ENCODE measurements around the gene RAB9B.

The RAB9B gene

DNA sequence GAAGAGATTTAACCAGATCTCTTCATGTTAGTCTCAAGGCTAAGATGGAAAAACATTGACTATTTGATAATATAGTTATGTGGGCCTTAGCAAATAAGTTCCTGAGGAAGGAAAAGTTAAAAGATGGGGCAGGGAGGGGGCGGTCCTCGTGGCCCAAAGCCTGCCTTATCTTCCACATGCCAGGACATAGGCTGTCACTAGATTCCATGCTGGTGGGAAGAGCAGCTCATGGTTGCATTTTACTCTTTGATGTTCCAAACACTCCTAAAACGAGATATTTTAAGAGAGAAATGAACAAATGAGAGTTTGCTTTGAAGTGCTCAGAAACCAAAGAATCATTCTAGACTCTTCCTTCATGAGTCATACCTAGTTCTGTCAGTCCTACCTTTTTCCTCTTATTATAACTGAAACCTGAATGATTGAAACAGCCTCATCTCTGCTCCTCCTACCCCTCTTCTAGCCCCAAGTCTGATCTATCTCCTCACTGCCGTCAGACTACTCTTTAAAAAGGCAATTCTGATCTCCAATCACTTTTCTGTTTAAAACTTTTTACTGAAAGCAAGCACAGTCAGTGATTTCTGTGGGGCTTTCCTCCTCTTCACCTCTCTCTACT lies 25.1 kb downstream of the RAB9B start:
- no peak for FAIRE-seq

DNA sequence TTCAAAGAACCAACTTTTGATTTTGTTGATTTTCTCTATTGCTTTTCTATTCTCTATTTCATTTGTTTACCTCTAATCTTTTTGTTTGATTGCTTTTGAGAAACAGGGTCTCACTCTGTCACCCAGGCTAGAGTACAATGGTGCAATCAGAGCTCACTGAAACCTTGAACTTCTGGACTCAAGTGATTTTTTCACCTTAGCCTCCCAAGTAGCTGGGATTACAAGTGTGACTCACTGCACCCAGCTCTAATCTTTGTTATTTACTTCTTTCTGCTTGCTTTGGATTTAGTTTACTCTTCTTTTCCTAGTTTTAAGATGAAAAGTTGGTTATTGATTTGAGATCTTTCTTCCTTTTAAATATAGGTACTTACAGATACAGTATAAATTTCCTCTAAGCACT lies 26.2 kb downstream of the RAB9B start:
- no peak for FAIRE-seq

DNA sequence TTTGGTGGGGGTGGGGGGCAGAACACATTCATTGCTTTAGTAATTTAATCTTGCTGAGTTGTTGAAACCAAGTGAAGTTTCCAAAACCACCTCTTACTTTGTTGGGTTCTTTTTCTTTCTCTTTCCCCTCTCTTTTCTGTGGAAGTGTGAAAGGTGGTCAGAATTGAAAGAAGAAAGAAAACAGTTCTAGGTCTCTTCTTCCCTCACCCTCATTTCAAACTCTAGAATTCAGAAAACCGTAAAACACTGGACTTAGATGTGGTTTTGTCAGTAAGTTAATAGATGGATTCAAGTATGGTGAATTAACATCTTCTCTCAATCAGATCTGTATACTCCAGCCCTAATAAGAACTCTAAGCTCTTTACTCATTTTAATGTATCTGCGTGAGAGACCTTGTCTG lies 31.7 kb downstream of the RAB9B start:
- FAIRE-seq: no peak

DNA sequence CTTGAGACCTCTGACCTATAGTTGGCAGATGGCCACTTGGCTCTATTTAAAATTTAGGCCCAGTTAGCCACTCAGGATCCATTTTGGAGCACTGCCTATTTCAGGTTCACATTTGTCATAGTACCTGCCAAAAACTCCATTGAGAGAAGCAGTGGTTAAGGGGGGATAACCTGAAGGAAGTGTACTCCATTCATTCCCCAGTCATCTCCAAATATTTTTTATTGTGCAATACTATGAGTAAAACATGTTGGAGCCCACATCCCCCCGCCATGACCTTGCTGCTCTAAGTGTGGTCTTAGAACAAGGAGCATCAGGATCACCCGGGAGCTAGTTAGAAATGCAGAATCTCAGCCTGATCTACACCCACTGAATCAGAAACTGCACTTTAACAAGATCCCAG lies 34.4 kb downstream of the RAB9B start:
- no peak for FAIRE-seq

DNA sequence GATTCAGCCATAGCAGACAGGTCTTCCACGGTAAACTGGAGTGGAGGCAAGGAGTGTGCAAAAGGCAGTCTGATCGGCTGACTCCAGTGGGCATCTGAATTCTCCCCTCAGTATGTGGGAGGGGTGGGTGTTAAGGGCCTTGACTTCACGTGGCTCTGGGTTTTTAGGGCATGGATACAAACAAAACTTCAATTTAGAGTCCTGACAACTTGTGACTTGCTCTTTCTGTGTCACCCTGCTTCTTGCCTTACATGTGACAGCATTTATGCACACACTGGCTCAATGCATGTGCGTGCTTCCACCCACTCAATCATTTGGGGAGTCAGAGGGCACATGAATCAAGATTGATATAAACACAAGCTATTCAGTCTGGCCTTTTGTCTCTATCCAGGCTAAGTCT lies 37.9 kb downstream of the RAB9B start:
- FAIRE-seq: no peak

DNA sequence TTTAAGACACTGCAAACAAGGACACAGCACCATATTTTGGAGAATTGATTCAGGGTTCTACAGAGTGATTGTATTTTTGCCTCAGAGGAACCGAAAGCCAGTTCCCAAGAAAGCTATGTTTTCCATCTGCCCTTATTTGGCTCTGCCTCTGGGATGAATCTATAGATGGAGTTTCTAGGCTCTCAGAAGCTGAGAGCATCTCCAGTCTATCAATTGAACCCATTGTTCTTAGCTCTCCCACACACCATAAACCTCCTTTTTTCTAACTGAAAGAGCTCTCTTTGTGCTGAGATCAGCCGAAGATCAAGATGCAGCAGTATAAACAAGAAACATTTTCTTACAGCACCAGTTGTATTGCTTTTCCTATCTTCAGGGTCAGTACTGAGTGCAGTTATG lies 38.5 kb downstream of the RAB9B start:
- FAIRE-seq: no peak

DNA sequence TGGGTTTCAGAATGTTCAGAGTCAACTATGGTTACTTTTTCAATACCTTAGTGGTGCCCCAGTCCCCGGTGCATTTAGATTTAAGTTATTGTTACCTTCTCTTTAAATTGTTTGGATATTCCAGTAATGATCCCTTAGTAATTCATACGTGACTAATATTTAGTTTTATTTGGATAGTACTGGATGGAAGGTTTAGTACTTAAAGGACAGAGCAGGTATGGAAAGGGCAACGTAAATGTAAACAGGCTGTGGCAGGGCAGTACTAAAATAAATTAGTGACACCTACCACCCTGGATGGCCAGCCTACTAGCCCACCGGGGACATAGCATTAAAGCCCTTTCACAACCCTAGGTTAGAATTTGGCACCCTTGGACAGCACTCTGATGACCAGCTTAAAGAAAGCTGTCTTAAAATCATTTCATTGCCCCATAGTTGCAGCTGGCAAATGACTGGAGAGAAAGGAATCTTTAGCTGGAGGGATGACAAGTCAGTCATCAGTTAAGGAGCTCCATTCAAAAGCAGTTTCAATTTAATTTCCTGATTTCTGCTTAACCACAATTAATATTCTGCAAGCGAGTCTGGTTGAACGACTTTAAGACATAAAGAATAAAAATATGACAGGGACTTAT lies 39.0 kb downstream of the RAB9B start:
- FAIRE-seq: no peak

DNA sequence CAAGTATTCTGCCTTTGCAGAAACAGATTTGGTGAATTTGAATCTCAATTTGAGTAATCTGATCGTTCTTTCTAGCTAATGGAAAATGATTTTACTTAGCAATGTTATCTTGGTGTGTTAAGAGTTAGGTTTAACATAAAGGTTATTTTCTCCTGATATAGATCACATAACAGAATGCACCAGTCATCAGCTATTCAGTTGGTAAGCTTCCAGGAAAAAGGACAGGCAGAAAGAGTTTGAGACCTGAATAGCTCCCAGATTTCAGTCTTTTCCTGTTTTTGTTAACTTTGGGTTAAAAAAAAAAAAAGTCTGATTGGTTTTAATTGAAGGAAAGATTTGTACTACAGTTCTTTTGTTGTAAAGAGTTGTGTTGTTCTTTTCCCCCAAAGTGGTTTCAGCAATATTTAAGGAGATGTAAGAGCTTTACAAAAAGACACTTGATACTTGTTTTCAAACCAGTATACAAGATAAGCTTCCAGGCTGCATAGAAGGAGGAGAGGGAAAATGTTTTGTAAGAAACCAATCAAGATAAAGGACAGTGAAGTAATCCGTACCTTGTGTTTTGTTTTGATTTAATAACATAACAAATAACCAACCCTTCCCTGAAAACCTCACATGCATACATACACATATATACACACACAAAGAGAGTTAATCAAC lies 40.1 kb downstream of the RAB9B start:
- FAIRE-seq: no peak

DNA sequence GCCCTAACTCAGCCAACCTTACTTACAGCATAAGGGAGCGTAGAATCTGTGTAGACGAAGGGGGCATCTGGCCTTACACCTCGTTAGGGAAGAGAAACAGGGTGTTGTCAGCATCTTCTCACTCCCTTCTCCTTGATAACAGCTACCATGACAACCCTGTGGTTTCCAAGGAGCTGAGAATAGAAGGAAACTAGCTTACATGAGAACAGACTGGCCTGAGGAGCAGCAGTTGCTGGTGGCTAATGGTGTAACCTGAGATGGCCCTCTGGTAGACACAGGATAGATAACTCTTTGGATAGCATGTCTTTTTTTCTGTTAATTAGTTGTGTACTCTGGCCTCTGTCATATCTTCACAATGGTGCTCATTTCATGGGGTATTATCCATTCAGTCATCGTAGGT lies 40.8 kb downstream of the RAB9B start:
- FAIRE-seq: no peak

DNA sequence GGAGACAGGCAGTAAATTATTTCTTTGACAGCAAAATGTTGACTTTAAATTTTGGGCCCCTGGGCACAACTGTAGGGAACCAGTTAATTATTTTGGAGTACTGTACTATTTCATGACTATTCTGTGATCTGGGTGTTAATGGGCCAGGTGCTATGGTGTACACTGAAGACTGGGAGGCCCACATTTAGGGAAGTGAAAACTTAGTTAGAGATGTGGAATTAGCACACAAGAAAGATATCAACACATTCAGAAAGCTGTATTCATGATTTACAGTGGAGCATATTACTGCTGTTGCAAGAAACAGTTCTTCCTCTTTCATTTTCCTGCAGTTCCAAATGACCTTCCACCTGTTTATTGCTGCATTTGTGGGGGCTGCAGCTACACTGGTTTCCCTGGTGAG lies 43.1 kb downstream of the RAB9B start:
- no peak for FAIRE-seq

DNA sequence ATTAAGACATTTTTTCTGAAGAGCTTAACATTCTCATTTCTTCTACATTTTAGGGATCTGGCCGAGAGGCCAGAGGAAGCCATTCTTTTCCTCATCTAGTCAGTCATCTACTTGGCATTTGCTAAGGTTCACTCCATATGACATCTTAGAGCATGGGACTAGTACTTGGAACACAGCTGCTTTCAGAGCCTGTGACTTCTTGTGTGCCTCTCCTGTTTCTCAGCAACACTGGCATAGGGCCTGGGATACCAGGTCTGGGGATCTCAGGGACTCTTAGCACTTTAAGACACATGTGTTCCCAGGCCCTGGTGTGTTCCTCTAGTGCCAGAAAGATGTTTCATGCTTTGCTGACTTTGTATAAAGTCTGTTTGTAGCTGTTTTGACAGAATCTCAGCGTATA lies 48.1 kb downstream of the RAB9B start:
- FAIRE-seq: no peak

DNA sequence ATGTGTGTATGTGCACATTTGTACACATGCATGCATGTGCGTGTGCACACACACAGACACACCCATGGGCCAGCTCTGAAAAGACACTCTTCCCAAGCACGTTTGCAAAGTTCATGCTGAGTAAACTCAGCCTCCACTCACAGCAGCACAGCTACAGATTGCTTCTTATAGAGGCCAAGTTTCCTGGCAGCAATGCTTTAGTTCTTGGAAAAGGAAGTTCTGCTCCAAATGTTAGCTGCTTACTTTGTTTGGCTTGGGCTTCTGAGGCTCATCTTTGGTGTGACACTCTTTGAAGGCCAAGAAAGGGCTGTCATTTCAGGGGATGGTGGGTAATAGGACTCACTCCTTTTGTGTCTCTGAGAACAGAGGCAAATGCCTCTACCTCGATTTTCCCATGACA lies 48.9 kb downstream of the RAB9B start:
- FAIRE-seq: no peak

DNA sequence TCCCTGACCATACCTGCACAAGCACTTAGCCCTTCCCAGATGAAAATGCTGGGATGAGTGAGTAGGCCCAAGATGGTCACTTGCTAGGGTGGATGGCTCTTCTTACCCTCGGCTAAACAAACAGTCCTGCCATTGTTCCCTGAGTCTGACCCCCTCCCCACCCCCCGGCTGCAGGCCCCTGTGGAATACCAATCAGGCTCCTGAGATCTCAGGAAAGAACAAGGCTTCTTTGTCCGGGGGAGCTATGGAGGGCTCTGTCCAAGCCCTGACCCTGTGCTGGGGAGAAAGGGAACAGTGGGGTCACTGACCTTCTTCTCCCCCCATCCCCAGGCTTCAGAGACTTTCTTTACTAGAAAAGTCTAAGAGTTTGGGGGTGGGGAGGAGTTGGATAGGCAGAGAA lies 49.4 kb downstream of the RAB9B start:
- FAIRE-seq: no peak

DNA sequence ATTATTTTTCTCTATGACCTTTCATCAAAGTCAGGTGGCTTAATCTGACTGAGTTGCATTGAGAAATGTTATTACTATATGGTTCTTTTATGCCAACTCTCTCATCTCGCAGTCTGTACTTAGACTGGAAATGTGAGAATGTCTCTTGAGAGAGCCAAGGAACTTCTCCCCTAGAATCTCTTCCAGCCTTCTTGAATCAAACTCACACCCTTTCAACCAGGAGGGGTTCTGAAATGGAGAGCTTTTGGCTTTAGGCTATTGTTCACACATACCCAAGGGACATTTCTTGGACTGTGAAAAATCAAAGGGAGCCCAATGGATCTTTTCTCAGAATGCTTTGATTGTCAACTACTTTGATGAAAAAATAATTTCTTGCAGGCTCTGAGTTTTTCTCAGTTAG lies 50.4 kb downstream of the RAB9B start:
- FAIRE-seq: no peak

DNA sequence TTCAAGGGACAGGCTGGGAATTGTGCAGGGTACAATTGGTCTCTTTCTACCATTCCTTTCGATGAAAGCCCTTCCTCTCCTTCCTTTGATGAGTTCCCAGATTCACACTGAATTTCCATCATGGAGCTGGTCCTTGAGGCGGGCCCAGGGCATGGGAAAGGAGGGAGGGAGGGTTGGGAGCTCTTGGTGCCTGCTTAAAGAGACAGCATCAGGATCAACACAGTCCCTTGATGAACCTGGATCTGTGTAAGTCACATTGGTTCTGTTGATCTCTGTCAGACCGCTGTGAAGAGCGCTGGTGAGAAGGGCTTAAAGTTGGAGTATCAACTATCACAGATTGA lies 51.0 kb downstream of the RAB9B start:
- no peak for FAIRE-seq

DNA sequence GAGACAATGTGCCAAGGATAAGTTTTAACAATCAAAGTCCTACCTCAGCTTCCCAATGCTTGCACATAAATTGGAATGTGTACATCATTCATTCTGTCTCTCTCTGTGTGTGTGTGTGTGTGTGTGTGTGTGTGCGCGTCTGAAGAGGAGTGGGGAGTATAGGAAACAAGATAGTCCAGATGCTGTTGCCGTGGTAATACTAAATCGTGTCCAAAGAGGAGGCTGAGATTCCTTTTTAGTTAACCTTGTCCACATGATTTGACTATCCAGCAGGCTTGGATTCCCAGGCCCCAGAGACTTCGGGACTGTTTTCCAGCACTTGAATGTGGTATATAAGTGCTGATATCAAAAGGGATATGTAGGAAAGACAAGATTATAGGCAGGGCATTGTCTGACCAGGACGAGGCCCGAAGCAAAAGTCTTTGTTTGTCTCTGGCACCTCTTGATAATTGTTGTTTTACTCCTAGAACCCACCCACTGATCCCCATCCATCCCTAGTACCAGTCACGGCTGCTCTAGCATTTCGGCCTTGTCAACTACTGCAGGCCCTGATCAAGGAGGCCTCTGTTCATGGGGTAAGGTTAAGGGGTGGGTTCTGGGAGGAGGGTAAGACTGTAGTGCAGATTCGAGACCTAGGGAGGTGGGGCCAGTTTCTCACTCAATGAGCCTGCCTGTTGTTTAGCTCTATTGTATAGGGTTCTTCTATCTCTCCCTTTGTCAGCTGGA lies 51.6 kb downstream of the RAB9B start:
- FAIRE-seq: no peak

DNA sequence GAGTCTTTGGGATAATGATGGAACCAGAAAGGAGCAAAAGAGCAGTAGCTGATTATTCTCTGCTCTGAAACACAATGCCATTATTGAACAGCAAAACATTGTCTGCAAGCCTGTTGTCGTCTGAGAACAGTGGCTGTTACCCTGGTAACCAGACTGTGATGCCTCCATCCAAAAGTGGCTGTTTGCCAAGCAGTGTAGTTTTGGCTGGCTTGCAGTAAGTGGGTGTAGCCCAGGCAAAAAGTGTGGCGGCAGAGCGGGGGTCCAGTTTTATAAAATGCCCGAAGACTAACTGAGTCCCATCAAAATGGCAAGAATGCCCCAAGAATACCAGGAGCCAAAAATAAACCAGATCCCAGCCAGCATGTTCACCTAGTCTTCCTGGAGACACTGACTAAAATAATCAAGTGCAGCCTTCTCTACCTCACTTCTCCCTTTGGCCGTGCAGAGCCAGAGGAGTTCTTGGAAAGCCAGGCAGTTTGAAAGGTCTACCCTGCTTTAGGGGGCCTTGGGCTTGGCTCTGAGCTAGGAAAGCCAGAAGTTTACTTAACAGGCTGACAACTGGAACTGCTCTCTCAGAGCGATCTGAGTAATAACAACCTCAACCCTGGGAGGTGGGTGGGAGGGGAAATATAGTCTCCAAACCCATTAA lies 52.8 kb downstream of the RAB9B start:
- no peak for FAIRE-seq

DNA sequence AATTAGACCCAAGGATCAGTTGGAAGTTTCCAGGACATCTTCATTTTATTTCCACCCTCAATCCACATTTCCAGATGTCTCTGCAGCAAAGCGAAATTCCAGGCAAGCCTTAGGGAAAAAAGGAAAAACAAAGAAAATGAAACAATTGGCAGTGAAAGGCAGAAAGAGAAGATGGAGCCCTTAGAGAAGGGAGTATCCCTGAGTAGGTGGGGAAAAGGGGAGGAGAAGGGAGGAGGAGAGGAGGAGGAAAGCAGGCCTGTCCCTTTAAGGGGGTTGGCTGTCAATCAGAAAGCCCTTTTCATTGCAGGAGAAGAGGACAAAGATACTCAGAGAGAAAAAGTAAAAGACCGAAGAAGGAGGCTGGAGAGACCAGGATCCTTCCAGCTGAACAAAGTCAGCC lies 55.5 kb downstream of the RAB9B start, which contains the start of gene PLP1:
Gene PLP1, plus strand, starts transcription at position 295 of the 400 bp plus-strand sequence. CDS start 156 bp downstream, outside the sequence.
- no peak for FAIRE-seq

DNA sequence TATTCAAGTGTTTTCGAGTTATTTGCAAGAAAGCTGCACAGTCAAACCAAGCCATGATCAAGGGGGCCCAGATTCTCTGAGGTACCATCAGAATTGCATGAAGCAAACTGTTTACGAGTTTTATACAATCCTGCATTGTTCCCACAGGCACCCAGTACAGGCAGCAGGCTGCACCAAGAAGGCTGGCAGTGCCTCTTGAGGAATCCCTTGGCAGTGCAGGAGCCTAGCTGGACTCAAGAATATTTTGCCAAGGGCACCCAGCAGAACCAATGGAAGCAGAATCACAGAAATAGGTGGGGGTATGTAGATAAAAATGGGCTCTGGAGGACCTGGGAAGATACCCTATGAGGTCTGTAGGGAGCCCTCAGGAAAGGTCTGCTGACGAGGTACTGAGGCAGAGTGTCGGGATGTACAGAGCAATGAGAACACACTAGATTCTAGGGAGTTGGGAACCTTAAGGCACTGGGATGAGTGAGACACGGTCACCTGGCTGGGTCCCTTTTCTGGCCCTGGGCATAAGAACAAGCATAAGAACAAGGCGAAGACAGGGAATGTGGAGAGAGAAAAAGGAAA lies 57.9 kb downstream of the RAB9B start:
- no peak for FAIRE-seq

DNA sequence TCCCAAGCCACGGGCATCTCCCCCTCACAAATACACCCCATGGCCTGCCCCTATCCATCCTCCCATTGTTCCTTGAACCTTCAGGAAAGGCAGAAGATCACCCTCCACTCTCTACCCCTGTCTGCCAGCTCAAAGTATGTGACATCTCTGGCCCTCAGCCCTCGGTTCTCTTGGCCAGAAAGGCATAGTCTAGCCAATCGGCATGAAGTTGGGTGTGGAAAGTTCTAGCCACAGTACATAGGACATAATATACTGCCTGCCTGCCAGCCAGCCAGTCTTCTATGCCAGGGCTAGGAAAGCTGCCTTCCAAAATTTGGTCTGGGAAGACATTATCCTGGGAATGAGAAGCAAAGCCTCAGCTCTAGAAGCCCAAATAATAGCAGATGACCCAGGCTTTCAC lies 58.6 kb downstream of the RAB9B start:
- no peak for FAIRE-seq

All from TTC549 (cell line).